Retinal pigment epithelial cell (primary cell): Measurements from ENCODE around the gene NYAP2.

Experiments used
- DNase-seq: peaks from one replicate; pipeline ENCODE4 v3.0.0-alpha.2; 2010; ENCODE audit warnings: low read depth
- H3K4me3 ChIP-seq: 2 replicates; pipeline ENCODE4 v1.5.1; 2011; ENCODE audit warnings: mild to moderate bottlenecking, low read length, control low read depth, moderate library complexity
- CTCF ChIP-seq: conservative IDR thresholded peaks from 2 replicates; pipeline ENCODE4 v1.5.1; 2011; ENCODE audit warnings: low read depth, low read length, control low read depth, inconsistent platforms

NYAP2 gene

GRCh38 chr2:225463449-225463848 lies 63.9 kb downstream of the NYAP2 start:
- no peak for TF ChIP-seq CTCF
- no peak overlapping the region for H3K4me3 ChIP-seq
- no peak for DNase-seq

GRCh38 chr2:225464346-225465025 lies 65.0 kb downstream of the NYAP2 start:
- no peak overlapping the region for H3K4me3 ChIP-seq
- no peak for TF ChIP-seq CTCF
- DNase-seq = no peak

- no peak for DNase-seq
- TF ChIP-seq CTCF = no peak
- no peak overlapping the region for H3K4me3 ChIP-seq
Measured at GRCh38 chr2:225465827-225466226, 66.3 kb downstream of the NYAP2 start.

GRCh38 chr2:225466891-225467604 lies 67.5 kb downstream of the NYAP2 start:
- no peak overlapping the region for H3K4me3 ChIP-seq
- no peak for TF ChIP-seq CTCF
- no peak for DNase-seq

- peak; percentile 86 for DNase-seq
- TF ChIP-seq CTCF = no peak
- H3K4me3 ChIP-seq = no peak overlapping the region
Measured at GRCh38 chr2:225468131-225468530, 68.6 kb downstream of the NYAP2 start.

GRCh38 chr2:225471039-225471438 lies 71.5 kb downstream of the NYAP2 start:
- no peak overlapping the region for H3K4me3 ChIP-seq
- no peak for DNase-seq
- no peak for TF ChIP-seq CTCF

- no peak for TF ChIP-seq CTCF
- no peak overlapping the region for H3K4me3 ChIP-seq
- DNase-seq = no peak
Measured at GRCh38 chr2:225471482-225471881, 72.0 kb downstream of the NYAP2 start.
